ENCODE results near the gene USP44.

The USP44 gene

DNA sequence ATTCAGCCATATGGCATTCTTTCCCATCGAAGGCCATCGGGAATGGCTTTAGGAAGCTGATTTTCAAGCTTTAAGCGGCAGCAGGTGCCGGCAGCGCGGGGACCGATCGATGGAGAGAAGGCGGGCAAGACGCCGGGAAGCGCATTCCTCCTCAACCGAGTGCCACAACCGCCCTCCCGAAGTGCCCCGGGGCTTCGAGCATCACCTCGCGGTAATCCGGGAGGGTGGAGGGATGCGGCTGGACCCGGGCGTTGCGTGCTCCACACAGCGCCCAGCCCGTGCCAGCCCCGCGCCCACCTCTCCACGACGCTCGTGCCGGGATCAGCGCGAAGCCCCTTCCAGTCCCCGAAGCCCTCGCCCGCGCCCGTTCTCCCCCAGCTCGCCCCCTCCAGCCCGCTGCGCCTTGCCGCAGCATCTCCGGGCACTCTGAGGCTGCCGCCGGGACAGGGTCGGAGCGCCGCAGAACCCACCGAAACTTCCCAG, 3.2 kb downstream of the USP44 start:
- DNase-seq: peak; percentile 23

DNA sequence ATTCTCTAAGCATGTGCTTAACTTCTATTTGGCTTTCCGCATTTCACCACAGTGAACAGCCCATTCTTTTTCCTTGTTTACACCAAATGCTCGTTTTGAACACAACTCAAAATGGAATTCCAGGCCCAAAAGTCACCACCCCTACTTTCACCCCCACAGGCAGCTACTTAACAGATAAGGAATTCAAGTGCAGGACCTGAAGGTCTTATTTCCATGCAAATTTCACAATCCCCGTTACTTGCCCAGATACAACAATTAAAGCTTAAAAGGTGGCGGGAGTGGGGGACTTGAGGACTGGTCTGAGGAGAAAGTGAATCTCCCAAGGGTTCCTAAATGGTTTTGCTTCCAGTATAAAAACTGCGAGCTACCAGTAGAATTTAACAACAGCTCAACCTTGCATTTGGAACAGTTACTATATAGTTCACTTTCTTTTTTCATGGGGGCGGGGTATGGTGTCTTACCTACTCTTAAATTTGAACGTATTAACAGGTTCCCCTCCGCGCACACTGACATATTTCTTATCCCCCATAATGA, 3.7 kb downstream of the USP44 start:
- no peak for DNase-seq

DNA sequence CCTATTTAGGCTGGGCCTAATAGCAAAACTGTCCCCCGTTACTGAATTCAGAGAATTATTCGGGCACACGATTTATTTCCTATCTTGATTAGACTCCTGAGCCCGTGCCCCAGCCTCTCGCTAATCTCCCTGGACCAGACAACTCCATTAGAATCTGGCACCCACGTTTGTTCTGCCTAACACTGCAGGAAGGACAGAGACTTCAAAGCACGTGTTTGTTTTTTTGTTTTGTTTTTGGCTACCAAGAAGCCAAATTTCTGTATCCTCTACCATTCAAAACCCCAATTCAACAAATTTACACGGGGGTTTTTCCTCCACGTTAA, 4.8 kb downstream of the USP44 start:
- DNase-seq: no peak

DNA sequence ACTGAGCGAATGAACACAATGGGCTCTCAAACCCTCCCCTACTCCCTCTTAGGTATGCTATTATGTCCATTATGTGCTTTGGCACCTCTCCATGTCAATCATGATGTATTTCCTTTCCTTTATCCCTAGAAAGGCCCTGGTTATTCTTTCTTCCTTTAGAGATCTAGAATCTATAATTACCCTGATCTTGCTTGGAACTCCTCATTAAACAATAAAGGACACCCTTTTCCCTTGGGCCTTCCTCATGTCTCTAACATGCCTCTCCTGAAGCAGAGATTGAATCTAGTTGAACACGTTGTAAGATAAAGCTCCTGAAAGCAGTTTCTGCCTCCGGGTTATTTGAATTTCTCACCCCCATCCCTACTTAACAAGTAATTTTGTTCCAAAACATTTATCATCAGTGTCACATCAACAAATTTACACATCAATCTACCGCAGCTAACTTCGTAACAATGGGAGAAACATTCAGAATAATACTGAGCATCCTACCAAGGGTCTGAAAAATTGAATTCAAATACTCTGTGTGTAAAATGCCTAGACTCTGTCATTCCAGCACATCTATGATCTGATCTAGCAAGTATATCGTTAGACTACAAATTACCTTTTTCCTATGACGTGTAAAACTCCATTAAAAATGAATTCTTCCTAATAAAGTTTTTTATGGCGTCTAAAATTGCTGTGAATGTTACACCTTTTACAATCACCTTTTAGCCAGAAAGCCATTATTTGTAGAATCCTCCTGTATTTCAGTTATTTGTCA, 5.4 kb downstream of the USP44 start:
- DNase-seq: peak; percentile 98

DNA sequence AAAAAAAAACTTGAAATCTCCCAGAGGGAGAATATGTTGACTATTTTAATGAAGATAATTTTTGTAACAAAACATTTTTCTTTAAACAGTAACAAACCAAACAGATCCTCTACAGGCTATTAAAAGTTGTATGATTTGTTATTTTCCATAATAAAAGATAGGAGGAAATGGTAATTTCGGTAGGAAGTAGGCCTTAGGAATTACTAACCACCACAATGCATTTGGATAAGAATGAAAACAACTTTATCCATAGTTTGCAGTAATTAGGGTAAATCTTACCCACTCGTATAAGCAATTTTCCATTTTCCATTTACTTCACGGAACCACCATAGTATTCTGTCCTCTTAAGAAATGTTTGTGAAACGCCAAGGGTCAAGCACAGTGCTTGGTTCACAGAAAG, 6.0 kb downstream of the USP44 start:
- no peak for DNase-seq

DNA sequence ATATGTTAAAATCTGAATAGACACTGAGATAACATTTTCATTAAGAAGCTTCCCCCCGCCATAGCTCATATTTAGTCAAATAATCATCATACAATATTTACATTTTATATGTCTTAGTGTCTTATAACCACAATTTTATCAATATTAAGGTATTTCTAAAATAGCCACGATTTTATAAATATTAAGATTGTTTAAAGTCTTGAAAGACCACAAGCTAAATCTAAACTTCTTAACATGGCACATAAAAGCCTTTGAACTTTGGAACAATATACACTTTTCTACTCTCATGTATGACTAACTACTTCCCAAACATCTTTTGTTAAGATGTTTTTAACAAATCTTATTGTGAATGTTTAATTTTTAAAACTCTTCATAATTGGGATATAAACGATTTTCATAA, 6.5 kb downstream of the USP44 start:
- DNase-seq: no peak

DNA sequence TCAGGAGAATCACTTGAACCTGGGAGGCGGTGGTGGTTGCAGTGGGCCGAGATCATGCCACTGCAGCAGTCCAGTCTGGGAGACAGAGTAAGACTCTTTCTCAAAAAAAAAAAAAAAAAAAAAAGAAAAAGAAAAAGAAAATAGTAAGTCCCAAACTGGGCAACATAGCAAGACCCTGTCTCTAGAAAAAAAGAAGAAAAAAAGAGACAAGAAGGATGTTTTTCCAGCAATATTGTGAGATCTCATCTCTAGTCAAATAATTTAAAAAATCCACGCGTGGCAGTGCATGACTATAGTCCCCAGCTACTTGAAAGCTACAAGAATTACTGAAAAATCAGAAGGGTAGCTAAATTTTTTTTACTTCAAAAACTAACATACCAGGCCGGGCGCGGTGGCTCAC, 8.0 kb downstream of the USP44 start:
- DNase-seq: no peak

DNA sequence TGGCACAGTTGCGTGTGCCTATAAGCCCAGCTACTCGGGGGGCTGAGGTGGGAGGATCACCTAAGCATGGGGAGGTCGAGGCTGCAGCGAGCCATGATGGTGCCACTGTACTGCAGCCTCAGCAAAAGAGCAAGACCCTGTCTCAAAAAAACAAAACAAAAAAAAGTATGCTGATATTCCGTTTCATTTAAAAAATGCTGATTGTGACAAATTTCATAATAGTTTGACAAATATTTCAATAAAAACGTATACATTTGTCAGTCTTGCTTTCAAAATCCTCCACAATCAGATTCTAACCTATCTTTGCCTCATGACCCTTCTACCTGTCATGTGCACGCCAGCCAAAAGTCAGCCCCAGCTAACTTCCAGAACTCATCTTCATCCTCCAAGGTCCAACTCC, 9.8 kb downstream of the USP44 start:
- DNase-seq: no peak

DNA sequence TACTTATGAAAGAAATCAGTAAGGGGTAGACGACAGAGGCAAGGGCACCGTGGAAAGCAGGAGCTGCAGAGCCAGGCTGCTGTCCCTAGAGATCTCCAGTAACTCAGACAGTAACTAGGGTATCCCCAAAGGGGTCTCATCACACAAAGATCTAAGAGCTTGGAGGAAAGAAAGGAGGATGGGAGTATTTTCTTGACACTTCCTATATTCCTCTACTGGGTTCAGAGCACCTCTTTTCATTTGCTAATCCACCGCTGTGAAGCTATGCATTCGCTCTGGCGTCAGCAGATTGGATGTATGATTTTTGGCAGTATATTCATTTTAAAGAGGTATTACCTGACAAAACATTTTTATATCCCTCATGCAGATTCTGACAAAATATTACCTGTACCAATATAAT, 12.6 kb downstream of the USP44 start:
- no peak for DNase-seq

DNA sequence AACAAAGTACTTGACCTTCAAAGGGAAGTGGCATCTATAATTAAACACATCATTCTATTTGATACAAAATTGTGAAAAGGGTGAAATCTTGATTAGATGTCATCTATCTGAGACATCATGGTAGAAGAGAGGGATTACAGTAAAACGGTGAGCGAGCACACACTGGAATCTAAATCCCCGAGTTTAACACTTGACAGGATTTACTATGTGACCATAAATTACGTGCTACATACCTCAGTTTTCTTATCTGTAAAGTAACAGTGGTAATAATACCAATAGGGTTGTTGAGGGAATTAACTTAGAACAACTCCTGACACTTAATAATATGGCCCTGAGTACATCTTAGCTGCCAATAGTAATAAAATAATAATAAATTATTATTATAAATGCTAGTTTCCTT, 13.3 kb downstream of the USP44 start:
- DNase-seq: no peak

DNA sequence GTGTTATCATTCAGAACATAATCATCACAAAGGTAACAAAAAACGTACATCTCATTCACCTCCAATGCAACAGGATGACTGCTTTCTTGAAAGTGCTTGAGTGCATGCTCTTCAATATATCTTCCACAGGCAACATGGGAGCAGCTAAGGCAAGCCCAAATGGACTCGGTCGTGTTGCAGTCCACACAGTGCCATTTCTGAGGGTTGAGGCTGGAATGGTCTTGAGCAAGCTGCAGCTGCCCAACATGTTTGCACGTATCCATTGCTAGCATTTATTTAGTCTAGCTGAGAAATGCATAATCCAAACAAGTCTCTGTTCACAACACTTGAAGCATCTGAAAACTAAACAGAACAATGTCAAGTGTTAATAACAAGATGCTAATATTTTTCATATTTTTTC, 17.3 kb downstream of the USP44 start:
- no peak for DNase-seq

DNA sequence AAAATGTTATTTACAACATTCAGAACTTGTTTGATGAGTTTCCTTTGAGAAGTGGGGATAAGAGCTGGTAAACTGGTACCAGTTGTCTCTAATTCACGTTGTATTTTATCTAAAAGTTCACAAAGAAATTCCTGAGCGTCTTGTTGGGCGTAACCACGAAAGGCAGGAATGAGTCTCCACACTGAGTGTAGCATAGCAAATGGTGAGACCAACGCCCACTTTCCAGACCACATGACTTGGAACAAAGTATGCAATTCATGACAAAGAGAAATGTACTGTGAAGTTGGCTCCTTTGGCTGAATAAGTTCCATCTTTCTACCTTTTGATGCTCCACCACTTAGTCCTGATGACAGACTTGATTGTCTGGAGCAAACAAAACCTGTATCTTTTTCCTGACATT, 18.4 kb downstream of the USP44 start:
- no peak for DNase-seq

DNA sequence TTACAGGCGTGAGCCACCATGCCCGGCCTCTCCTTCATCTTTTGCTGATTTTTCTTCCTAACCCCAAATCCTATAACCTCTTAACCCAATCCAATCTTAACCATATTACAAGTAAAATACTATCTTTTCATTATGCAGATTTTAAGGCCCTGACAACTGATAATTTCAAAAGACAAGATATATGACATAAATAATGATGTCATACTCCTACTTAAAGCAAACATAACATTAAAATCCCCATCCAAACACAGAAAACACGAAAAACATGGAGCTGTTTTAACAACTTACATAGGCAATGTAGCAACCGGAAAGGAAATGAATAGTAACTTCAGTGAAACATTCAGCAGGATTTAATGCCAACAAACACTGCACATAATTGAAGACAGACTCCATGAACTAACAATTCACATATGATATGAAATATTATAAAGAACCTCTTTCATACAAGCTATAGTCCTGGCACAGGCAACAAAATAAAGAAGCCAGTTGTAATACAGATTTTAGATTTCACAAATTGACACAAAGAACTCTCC, 21.5 kb downstream of the USP44 start:
- no peak for DNase-seq

DNA sequence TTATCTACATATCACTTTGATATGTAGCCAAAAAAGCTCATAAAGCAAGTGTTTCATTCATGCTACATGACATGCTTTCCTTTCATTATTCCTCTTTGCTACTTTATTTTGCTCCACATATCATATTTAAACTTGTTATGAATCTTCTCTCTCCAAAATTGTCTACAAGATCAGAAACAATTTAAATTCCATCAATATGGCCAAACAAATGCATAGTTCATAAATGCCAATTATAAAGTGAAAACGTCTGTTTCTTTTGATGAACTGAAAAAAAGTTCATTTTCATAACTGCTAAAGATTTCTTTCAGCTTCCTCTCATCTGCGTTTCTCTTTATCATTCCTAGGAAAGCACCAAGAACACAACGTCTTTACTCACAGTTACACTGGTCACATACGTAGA, 22.8 kb downstream of the USP44 start:
- no peak for DNase-seq

DNA sequence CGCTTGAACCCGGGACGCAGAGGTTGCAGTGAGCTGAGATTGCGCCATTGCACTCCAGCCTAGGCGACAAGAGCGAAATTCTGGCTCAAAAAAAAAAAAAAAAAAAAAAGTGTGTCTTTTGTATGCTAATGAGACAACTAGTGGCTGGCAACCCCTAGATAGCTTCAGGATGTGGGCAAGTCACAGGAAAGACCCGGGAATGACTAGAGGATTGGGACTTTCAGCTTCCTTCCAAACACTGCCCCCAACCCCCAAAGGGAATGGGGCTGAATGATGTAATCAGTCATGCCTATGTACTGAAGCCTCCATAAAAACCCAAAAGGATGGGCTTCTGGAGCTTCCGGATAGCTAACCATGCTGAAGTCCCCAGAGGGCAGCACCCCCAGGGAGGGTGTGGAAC, 28.6 kb downstream of the USP44 start:
- DNase-seq: no peak

DNA sequence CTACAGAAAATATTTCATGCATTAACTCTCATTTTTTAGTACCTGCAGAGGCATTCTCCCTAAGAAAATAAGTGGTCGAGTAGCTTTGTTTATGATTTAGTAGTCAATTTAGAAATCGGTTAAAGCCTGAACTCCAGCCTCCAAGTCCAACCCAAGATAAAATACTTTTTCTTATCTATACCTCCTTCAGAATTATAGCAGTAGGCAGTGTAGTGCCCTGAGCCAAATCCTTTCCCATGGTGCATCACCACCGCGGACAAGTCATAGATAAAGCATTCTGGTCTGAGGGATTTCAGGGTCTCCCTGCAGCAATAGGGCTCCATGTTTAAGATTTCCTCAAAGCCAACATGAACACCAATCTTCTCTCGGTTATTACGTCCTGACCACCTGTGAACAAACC, 30.5 kb downstream of the USP44 start:
- no peak for DNase-seq

DNA sequence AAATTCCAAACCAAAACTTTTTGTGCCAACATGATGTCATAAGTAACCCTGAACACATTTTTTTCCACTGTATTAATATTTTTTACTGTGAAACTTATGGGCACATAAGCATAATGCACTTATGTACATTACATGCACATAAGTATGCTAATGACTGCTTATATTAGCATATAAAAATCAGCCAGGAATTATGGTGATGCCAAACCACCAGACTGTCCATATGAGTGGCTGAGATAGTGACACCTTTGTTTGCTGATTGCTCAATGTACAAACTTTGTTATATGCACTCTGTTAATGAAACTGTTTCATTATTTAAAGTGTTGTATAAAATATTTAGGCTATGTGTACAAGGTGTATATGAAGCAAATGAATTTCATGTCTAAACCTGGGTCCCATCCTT, 32.3 kb downstream of the USP44 start:
- DNase-seq: no peak

DNA sequence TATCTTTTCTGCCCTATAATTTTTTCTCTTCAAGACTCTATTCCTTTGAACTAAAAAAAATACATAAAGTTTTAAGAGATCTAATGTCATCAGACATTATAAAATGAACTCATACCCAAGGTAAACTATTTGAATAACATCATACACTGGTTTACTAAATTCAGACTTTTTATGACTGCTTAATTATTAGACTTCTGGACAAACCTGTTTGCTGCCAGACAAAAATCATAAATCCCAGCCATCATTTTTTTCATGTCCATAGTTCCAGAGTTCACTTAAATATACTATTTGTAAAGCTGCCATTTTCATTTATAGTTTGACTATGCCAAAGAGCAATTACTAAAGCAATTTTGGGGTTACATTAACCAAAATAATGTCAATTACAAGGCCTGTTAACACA, 34.0 kb downstream of the USP44 start:
- no peak for DNase-seq

DNA sequence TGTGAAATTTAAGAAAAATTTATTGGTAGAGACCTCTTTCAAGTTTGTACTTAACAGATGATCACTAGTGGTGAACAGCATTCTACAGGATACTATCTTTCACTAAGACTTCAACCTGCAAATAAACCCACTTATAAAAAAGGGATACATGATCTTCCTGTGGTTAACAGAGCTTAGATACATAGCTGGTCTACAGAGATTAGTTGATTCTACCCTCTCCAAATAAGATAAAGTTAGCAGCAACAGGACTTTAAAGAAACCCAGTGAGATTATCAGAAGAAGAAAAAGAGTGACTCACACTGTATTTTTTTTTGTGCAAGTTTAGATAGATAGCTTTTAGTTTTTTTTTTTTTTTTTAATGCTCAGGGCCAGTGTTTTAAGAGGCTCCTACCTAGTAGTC, 34.5 kb downstream of the USP44 start:
- no peak for DNase-seq

DNA sequence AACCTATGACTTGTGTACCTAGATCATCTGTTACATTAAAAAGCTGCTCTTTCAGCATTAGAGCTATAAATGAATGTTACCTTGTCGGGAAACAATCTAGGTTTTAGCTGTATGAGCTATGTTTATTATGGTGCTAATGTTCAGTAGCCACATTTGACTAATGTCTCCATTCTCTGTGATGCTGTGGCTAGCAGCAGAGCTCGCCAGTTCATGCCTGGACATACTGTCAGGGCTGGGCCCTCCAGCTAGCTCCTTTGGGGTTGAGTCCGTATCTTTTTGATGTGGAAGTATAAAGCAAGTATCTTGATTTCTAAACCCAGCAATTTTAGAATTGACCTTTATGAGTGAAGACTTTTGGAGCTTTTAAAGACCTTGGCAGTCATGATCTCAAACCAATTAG, 36.1 kb downstream of the USP44 start:
- DNase-seq: no peak

DNA sequence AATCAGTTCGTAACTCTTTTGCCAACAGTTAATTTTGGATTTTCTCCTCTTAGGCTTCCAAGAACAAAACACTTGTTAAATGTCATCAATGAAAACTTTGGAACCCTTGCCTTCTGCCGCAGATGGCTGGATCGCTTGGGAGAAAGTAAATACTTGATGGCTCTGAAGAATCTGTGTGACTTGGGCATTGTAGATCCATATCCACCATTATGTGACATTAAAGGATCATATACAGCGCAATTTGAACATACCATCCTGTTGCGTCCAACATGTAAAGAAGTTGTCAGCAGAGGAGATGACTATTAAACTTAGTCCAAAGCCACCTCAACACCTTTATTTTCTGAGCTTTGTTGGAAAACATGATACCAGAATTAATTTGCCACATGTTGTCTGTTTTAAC, 37.7 kb downstream of the USP44 start:
- no peak for DNase-seq

DNA sequence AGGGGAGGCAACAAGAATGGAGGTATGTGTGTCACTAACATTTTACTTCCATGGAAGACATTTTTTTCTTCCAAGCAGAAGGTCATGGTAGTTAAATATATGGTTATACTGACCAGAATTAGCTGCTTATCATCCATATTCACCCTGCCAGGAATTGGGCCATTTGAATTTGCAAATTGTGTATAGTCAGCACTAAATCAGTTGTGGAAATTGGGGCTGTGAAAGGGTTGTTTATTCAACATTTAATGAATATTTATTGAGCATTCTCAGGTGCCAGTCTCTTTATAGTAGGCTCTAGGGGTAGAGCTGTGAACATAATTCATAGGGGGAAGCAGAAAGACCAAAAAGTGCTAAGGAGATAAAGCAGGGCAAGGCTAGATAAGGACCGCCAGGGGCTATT, 39.3 kb downstream of the USP44 start:
- no peak for DNase-seq

DNA sequence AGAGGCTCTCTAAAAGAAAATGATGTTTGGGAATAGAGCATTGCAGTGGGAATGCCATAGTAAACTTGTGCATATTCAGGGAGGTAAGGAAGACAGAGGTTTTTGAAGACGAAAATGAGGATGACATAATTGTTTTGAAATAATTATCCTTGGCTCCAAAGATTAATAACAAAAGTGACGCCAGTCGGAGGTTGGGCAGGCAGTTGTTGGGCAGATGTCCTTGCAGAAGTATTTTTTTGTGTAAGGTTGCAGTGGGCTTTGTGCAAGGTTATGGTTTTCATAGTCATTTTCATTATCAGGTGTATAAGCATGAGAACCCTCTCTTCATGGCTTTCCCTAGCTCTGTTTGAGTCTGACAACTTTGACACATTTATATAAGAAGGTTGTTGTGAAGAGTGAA, 42.0 kb downstream of the USP44 start:
- no peak for DNase-seq

DNA sequence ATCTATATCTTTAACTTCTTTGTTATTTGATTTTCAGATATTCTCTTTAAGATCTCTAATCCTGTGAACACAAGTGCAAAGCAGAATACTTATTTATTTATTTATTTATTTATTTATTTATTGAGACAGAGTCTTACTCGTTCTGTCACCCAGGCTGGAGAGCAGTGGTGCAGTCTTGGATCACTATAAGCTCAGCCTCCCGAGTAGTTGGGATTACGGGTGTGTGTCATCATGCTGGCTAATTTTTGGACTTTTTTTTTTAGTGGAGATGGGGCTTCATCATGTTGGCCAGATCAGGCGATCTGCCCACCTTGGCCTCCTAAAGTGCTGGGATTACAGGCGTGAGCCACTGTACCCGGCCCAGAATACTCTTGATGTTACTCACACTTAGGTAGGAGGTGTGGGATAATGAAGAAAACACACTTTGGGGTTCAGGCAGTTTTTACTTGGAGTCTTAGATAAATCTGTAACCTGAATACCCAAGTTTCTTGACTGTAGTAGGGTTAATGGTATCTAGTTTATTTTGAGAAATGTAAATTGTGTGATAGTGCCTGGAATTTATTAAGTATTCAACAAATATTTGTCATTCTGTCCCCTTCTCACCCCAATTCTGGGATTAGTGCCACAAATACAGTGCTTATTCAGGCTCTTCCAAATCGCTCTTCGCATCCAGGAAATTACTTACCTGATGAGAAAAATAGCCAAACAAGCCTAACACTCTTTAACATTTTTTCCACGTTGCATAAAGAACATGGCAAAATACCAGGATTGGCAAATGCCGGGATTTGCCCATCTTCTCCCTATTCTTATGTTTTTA, 44.4 kb downstream of the USP44 start:
- DNase-seq: no peak
